CD14-positive monocyte (primary cell): Measurements from ENCODE around the gene ARMC12. TPM values are rescaled to one million over a fixed set of nuclear protein-coding genes. Genes with fewer than 3 reads are reported as not detected.

Experiments used
- DNase-seq, 3 donors: peaks; one replicate each; pipeline ENCODE4 v3.0.0-alpha.2; 2011 to 2022
- H2AFZ ChIP-seq: 2 replicates; pipeline ENCODE4 v1.6.0; 2012; ENCODE audit warnings: mild to moderate bottlenecking, low read depth, low read length, inconsistent platforms; ENCODE audit not compliant: insufficient read depth, poor library complexity, severe bottlenecking
- H3K27ac ChIP-seq, 2 donors: 1 replicate in 1 of 2; 2 replicates in 1 of 2; pipeline ENCODE4 v1.5.1; 2012 to 2013; ENCODE audit warnings: low read length in 2 of 2, control low read depth in 1 of 2, inconsistent platforms in 1 of 2, low read depth in 1 of 2, mild to moderate bottlenecking in 1 of 2
- H3K27me3 ChIP-seq, 2 donors: one replicate each; pipeline versions ENCODE4 v1.6.0 to v1.6.1; 2011 to 2013; ENCODE audit warnings: low read length in 2 of 2; ENCODE audit not compliant: control insufficient read depth in 2 of 2, insufficient read depth in 2 of 2
- H3K36me3 ChIP-seq, 2 donors: replicated peaks in 1 of 2; 1 replicate in 1 of 2; 2 replicates in 1 of 2; pipeline versions ENCODE4 v1.5.1 to v1.6.1; 2012 to 2013; ENCODE audit warnings: low read length in 2 of 2, control low read depth in 1 of 2, inconsistent platforms in 1 of 2, mild to moderate bottlenecking in 1 of 2; ENCODE audit not compliant: insufficient read depth in 2 of 2, control insufficient read depth in 1 of 2
- H3K4me1 ChIP-seq, 2 donors: 1 replicate in 1 of 2; 2 replicates in 1 of 2; pipeline versions ENCODE4 v1.5.1 to v1.6.1; 2012 to 2013; ENCODE audit warnings: low read length in 2 of 2, control low read depth in 1 of 2, inconsistent platforms in 1 of 2, mild to moderate bottlenecking in 1 of 2, moderate library complexity in 1 of 2; ENCODE audit not compliant: insufficient read depth in 2 of 2, control insufficient read depth in 1 of 2
- H3K4me2 ChIP-seq: replicated peaks from 2 replicates; pipeline ENCODE3; 2012; ENCODE audit warnings: low read length, moderate library complexity, mild to moderate bottlenecking; ENCODE audit not compliant: poor library complexity, severe bottlenecking; ENCODE audit errors: extremely low read depth
- H3K4me3 ChIP-seq, 3 experiments: fragments of 200-600 bp in 1 of 3; sonication (generic) in 1 of 3; replicated peaks in 1 of 3; 1 replicate in 2 of 3; 2 replicates in 1 of 3; pipeline ENCODE4 v1.5.1; 2011 to 2013; ENCODE audit warnings: low read length in 3 of 3, mild to moderate bottlenecking in 3 of 3, control low read depth in 2 of 3, low read depth in 2 of 3, inconsistent platforms in 1 of 3, moderate library complexity in 1 of 3
- H3K79me2 ChIP-seq: 2 replicates; pipeline ENCODE4 v1.6.0; 2012; ENCODE audit warnings: mild to moderate bottlenecking, control low read depth, inconsistent platforms, low read length, moderate library complexity; ENCODE audit not compliant: insufficient read depth
- H3K9ac ChIP-seq: 2 replicates; pipeline ENCODE4 v1.6.0; 2017; ENCODE audit warnings: low read length, mild to moderate bottlenecking; ENCODE audit not compliant: insufficient read depth, poor library complexity, severe bottlenecking
- H3K9me3 ChIP-seq, 2 donors: replicated peaks in 1 of 2; 1 replicate in 1 of 2; 2 replicates in 1 of 2; pipeline versions ENCODE4 v1.5.1 to v1.6.1; 2012 to 2013; ENCODE audit warnings: low read length in 2 of 2, control low read depth in 1 of 2; ENCODE audit not compliant: control insufficient read depth in 1 of 2, insufficient read depth in 1 of 2
- H4K20me1 ChIP-seq: 2 replicates; pipeline ENCODE4 v1.6.0; 2012; ENCODE audit warnings: mild to moderate bottlenecking, low read length, control low read depth, moderate library complexity; ENCODE audit not compliant: insufficient read depth
- H3K27ac Mint-ChIP-seq, 7 donors: one replicate each; pipeline ENCODE4 v1.8.0; 2020; ENCODE audit warnings: mild to moderate bottlenecking in 7 of 7, mixed read lengths in 7 of 7, moderate library complexity in 6 of 7, inconsistent platforms in 2 of 7
- H3K27me3 Mint-ChIP-seq, 3 donors: one replicate each; pipeline ENCODE4 v1.8.0; 2021 to 2022; ENCODE audit warnings: low read depth in 3 of 3, mild to moderate bottlenecking in 3 of 3, mixed read lengths in 3 of 3, moderate library complexity in 3 of 3, inconsistent platforms in 1 of 3
- H3K36me3 Mint-ChIP-seq, 2 donors: one replicate each; pipeline ENCODE4 v1.8.0; 2020; ENCODE audit warnings: mixed read lengths in 2 of 2, inconsistent platforms in 1 of 2, mild to moderate bottlenecking in 1 of 2
- H3K4me1 Mint-ChIP-seq: one replicate; pipeline ENCODE4 v1.8.0; 2020; ENCODE audit warnings: mild to moderate bottlenecking, mixed read lengths
- H3K4me3 Mint-ChIP-seq, 2 donors: one replicate each; pipeline ENCODE4 v1.8.0; 2020; ENCODE audit warnings: mild to moderate bottlenecking in 2 of 2, mixed read lengths in 2 of 2, moderate library complexity in 1 of 2
- H3K9me3 Mint-ChIP-seq, 7 donors: one replicate each; pipeline ENCODE4 v1.8.0; 2020 to 2022; ENCODE audit warnings: mixed read lengths in 7 of 7, mild to moderate bottlenecking in 6 of 7, moderate library complexity in 6 of 7, inconsistent platforms in 2 of 7
- WGBS: methylation state at CpG from one replicate; pipeline ENCODE4 v1.1.5; 2013; ENCODE audit warnings: missing lambda C conversion rate; ENCODE audit not compliant: insufficient coverage; 5-methylcytosine and 5-hydroxymethylcytosine counted together
- intact Hi-C, 2 donors: fragments of 100-400 bp; cut with micrococcal nuclease; formaldehyde crosslinking; loops; one replicate each; pipeline versions ENCODE4 v1.15.0 to v1.15.1; 2023
- polyA plus RNA-seq, 3 donors: library from polyadenylated mRNA; depleted of rRNA in 1 of 3; unstranded in 2 of 3; stranded (reverse) in 1 of 3; fragments of 300-500 nt in 2 of 3; fragments of >200 nt in 1 of 3; fragmentation: Illumina TruSeq in 2 of 3; gene quantifications; 1 replicate in 2 of 3; 2 replicates in 1 of 3; pipeline ENCODE4 v1.2.3, GENCODE V29; 2012 to 2021
- TF ChIP-seq, protein P1 (sequence below): fragments of 200-600 bp; IDR thresholded peaks from one replicate; pipeline ENCODE4 v1.8.0; 2022; ENCODE audit warnings: antibody characterized with exemption, mild to moderate bottlenecking

ARMC12 gene
- polyA plus RNA-seq, 3 donors, result 2.7 TPM; not detected in 2

DNA sequence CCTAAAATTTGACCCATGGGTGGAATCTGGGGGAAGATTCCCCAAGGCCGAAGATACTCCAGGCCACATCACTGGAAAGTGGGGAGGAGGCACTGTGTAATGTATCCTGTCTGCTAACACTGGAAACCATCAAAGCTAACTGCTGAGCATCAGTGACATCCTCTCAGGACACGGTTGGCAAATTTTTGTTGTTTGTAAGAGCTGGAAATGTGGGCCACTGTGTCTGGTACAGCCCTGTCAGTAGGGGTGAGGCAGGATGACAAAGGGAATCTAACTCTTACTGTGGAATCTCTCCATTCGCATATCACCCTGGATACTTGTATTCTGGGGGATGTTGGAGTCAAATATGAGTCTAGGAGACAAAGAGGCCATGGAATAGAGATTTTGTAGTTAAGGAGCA is 22.6 kb downstream of the ARMC12 start:
- no peaks in the 10 kb centered on the region for H3K36me3 Mint-ChIP-seq
- H4K20me1 ChIP-seq, result no peaks in the 10 kb centered on the region
- H3K27ac ChIP-seq, result no peak overlapping the region
- H3K4me3 ChIP-seq, result no peak overlapping the region
- H3K4me1 Mint-ChIP-seq, result peaks cover 21% of the 10 kb centered on the region
- no peak overlapping the region for H3K9ac ChIP-seq
- no peaks in the 10 kb centered on the region for H3K36me3 ChIP-seq
- H3K27me3 Mint-ChIP-seq, result peaks cover 26 to 42% (median 32%) of the 10 kb centered on the region in 3 donors
- peaks cover 0 to 1% (median 0%) of the 10 kb centered on the region in 7 donors for H3K9me3 Mint-ChIP-seq
- H3K4me1 ChIP-seq, result peaks cover 0 to 5% of the 10 kb centered on the region in 2 donors
- TF ChIP-seq, protein P1, sequence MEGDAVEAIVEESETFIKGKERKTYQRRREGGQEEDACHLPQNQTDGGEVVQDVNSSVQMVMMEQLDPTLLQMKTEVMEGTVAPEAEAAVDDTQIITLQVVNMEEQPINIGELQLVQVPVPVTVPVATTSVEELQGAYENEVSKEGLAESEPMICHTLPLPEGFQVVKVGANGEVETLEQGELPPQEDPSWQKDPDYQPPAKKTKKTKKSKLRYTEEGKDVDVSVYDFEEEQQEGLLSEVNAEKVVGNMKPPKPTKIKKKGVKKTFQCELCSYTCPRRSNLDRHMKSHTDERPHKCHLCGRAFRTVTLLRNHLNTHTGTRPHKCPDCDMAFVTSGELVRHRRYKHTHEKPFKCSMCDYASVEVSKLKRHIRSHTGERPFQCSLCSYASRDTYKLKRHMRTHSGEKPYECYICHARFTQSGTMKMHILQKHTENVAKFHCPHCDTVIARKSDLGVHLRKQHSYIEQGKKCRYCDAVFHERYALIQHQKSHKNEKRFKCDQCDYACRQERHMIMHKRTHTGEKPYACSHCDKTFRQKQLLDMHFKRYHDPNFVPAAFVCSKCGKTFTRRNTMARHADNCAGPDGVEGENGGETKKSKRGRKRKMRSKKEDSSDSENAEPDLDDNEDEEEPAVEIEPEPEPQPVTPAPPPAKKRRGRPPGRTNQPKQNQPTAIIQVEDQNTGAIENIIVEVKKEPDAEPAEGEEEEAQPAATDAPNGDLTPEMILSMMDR, result no peak
- intact Hi-C loops, result no loop called here
- H3K4me2 ChIP-seq, result no peak overlapping the region
- no peak overlapping the region for H3K27ac Mint-ChIP-seq
- H2AFZ ChIP-seq, result no peak overlapping the region
- 100% methylated on average over 1 of the region's 3 CpGs for WGBS
- DNase-seq, result no peak
- H3K4me3 Mint-ChIP-seq, result no peak overlapping the region
- H3K9me3 ChIP-seq, result peaks cover 0 to 11% of the 10 kb centered on the region in 2 donors
- H3K27me3 ChIP-seq, result peaks cover 15 to 17% of the 10 kb centered on the region in 2 donors
- H3K79me2 ChIP-seq, result no peaks in the 10 kb centered on the region

DNA sequence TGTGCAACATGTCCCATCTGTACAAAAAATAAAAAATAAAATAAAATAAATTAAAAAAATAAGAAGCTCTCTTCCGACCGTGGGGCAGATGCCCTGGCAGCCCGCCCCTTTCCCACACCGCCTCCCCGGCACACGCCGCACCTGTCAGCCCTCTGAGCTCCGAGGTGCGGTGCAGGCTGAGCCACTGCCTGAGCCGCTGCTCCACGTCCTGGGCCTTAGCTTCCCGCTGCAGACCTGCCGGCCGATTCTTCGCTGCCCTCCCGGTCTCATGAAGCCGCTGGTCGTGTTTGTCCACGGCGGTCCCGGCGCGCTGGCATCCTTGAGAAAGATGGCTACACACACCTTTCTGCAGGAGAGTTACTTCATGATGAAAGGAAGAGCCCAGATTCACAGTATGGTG is 28.9 kb downstream of the ARMC12 start:
- Histone ChIP-seq H3K9me3 (peaks cover 0 to 12% of the 10 kb centered on the region in 2 donors), H3K9ac (no peak overlapping the region), H3K4me3 (no peak overlapping the region), H3K36me3 (no peaks in the 10 kb centered on the region), H3K4me2 (no peak overlapping the region), H3K79me2 (no peaks in the 10 kb centered on the region), H3K27ac (no peak overlapping the region), H2AFZ (no peak overlapping the region), H3K27me3 (peaks cover 18 to 25% of the 10 kb centered on the region in 2 donors), H4K20me1 (no peaks in the 10 kb centered on the region), H3K4me1 (no peaks in the 10 kb centered on the region)
- peaks cover 38 to 55% (median 44%) of the 10 kb centered on the region in 3 donors for H3K27me3 Mint-ChIP-seq
- no peak overlapping the region for H3K27ac Mint-ChIP-seq
- intact Hi-C loops, result no loop called here
- peaks cover 0 to 11% (median 2%) of the 10 kb centered on the region in 7 donors for H3K9me3 Mint-ChIP-seq
- no peak for DNase-seq
- H3K4me3 Mint-ChIP-seq, result peak overlapping the region in 1 of 2 donors; percentile 19
- TF ChIP-seq, protein P1, result no peak
- H3K36me3 Mint-ChIP-seq, result no peaks in the 10 kb centered on the region
- peaks cover 13% of the 10 kb centered on the region for H3K4me1 Mint-ChIP-seq
- WGBS, result 88% methylated on average over 19 of the region's 23 CpGs
